Activated T-cell treated with anti-CD3 and anti-CD28 coated beads, Interleukin-2, amount 50 U/mL, for 72 hours (primary cell): ENCODE measurements around the gene ECI1. TPM values are rescaled to one million over a fixed set of nuclear protein-coding genes. Genes with fewer than 3 reads are reported as not detected.
"Not testable (repeated sequence)": the region's sequence is repeated elsewhere in the genome, so short reads cannot be mapped to it uniquely, and the experiment has no call there.

Source experiments
- ATAC-seq, 2 donors: fragments of 150-1000 bp; cut with Tn5 transposase; replicated peaks in 1 of 2; 2 replicates each; pipeline ENCODE4 v1.10.0; 2021; ENCODE audit warnings: moderate library complexity in 2 of 2, mild to moderate bottlenecking in 1 of 2
- DNase-seq, 2 donors: peaks; one replicate each; pipeline ENCODE4 v3.0.0; 2021 to 2022; ENCODE audit warnings: mixed read lengths in 1 of 2
- H3K27ac Mint-ChIP-seq: one replicate; pipeline ENCODE4 v1.8.0; 2022; ENCODE audit warnings: mild to moderate bottlenecking, moderate library complexity, mixed read lengths
- H3K27me3 Mint-ChIP-seq: one replicate; pipeline ENCODE4 v1.8.0; 2022; ENCODE audit warnings: low read depth, mixed read lengths
- H3K36me3 Mint-ChIP-seq, 2 donors: one replicate each; pipeline ENCODE4 v1.8.0; 2022; ENCODE audit warnings: mixed read lengths in 2 of 2, mild to moderate bottlenecking in 1 of 2; ENCODE audit not compliant: insufficient read depth in 2 of 2
- H3K4me1 Mint-ChIP-seq: one replicate; pipeline ENCODE4 v1.8.0; 2022; ENCODE audit warnings: low read depth, mixed read lengths
- H3K4me3 Mint-ChIP-seq, 2 donors: one replicate each; pipeline ENCODE4 v1.8.0; 2022; ENCODE audit warnings: mild to moderate bottlenecking in 2 of 2, mixed read lengths in 2 of 2, moderate library complexity in 2 of 2
- H3K9me3 Mint-ChIP-seq, 2 donors: one replicate each; pipeline ENCODE4 v1.8.0; 2022; ENCODE audit warnings: mixed read lengths in 2 of 2
- total RNA-seq, 2 donors: library from RNA; stranded (reverse); gene quantifications; one replicate each; pipeline ENCODE4 v1.2.3, GENCODE V29; 2022

ECI1 gene
- total RNA-seq, 2 donors from 2014 or later, result 101 to 102 TPM

- no peaks in the 10 kb centered on the region for H3K9me3 Mint-ChIP-seq
- no peak for DNase-seq
- H3K4me3 Mint-ChIP-seq, result peak overlapping the region; percentile 84 to 89
- peaks cover 2 to 6% of the 10 kb centered on the region in 2 donors for H3K36me3 Mint-ChIP-seq
- H3K4me1 Mint-ChIP-seq, result peaks cover 23% of the 10 kb centered on the region
- H3K27ac Mint-ChIP-seq, result peak overlapping the region; percentile 68
- no peak for ATAC-seq
- no peaks in the 10 kb centered on the region for H3K27me3 Mint-ChIP-seq
Measured at GRCh38 chr16:2205967-2206313, 45.4 kb downstream of the ECI1 start.

GRCh38 chr16:2205104-2205966 is 46.1 kb downstream of the ECI1 start, which contains the start of gene MLST8:
TSS of gene MLST8 (plus strand) at chr16:2205454. CDS start at chr16:2206086, 632 bp downstream.
- Mint-ChIP-seq H3K4me1 (peaks cover 23% of the 10 kb centered on the region), H3K27ac (peak within 1 kb of the TSS; percentile 80), H3K27me3 (no peaks in the 10 kb centered on the region), H3K9me3 (no peaks in the 10 kb centered on the region), H3K4me3 (peak within 1 kb of the TSS; percentile 84 to 89), H3K36me3 (peaks cover 2 to 6% of the 10 kb centered on the region in 2 donors)
- ATAC-seq (peak; percentile 85 to 86), DNase-seq (peak; percentile 88 to 92)

GRCh38 chr16:2204416-2205103 is 46.8 kb downstream of the ECI1 start:
- H3K4me3 Mint-ChIP-seq, result peak overlapping the region; percentile 74 to 89
- peaks cover 23% of the 10 kb centered on the region for H3K4me1 Mint-ChIP-seq
- peak overlapping the region; percentile 72 for H3K27ac Mint-ChIP-seq
- ATAC-seq (peak; percentile 3 to 5), DNase-seq (no peak)
- no peaks in the 10 kb centered on the region for H3K27me3 Mint-ChIP-seq
- H3K36me3 Mint-ChIP-seq, result peaks cover 2 to 6% of the 10 kb centered on the region in 2 donors
- no peaks in the 10 kb centered on the region for H3K9me3 Mint-ChIP-seq

GRCh38 chr16:2203119-2203688 is 48.2 kb downstream of the ECI1 start:
- H3K9me3 Mint-ChIP-seq, result not testable (repeated sequence)

GRCh38 chr16:2200313-2200712 is 51.1 kb downstream of the ECI1 start:
- peaks cover 16% of the 10 kb centered on the region for H3K27me3 Mint-ChIP-seq
- no peaks in the 10 kb centered on the region for H3K9me3 Mint-ChIP-seq
- no peak overlapping the region for H3K4me3 Mint-ChIP-seq
- no peaks in the 10 kb centered on the region for H3K36me3 Mint-ChIP-seq
- peaks cover 8% of the 10 kb centered on the region for H3K4me1 Mint-ChIP-seq
- no peak overlapping the region for H3K27ac Mint-ChIP-seq
- ATAC-seq, result no peak
- DNase-seq, result no peak

More at GRCh38 chr16:2203119-2203688, 48.2 kb downstream of the ECI1 start:
- not testable (repeated sequence) for ATAC-seq, DNase-seq, H3K36me3 Mint-ChIP-seq, H3K27me3 Mint-ChIP-seq
- Mint-ChIP-seq H3K4me1 (peaks cover 23% of the 10 kb centered on the region), H3K4me3 (peak overlapping the region; percentile 53 to 89), H3K27ac (peak overlapping the region; percentile 62)

GRCh38 chr16:2199621-2200139 is 51.7 kb downstream of the ECI1 start:
- H3K9me3 Mint-ChIP-seq, result no peaks in the 10 kb centered on the region
- ATAC-seq, result no peak
- H3K4me3 Mint-ChIP-seq, result no peak overlapping the region
- H3K27me3 Mint-ChIP-seq, result peaks cover 23% of the 10 kb centered on the region
- peaks cover 12% of the 10 kb centered on the region for H3K4me1 Mint-ChIP-seq
- H3K36me3 Mint-ChIP-seq, result no peaks in the 10 kb centered on the region
- DNase-seq, result no peak
- H3K27ac Mint-ChIP-seq, result no peak overlapping the region

- ATAC-seq, result no peak
Measured at GRCh38 chr16:2199095-2199494, 52.3 kb downstream of the ECI1 start.

GRCh38 chr16:2198283-2198682 is 53.1 kb downstream of the ECI1 start:
- ATAC-seq, result no peak
- Mint-ChIP-seq H3K4me1 (peaks cover 6% of the 10 kb centered on the region), H3K9me3 (no peaks in the 10 kb centered on the region), H3K27me3 (peaks cover 26% of the 10 kb centered on the region), H3K36me3 (no peaks in the 10 kb centered on the region), H3K27ac (no peak overlapping the region), H3K4me3 (peak overlapping the region; percentile 5 to 80)
- no peak for DNase-seq

More at GRCh38 chr16:2199095-2199494, 52.3 kb downstream of the ECI1 start:
- H3K4me1 Mint-ChIP-seq, result peaks cover 6% of the 10 kb centered on the region
- H3K9me3 Mint-ChIP-seq, result no peaks in the 10 kb centered on the region
- H3K27ac Mint-ChIP-seq, result no peak overlapping the region
- peaks cover 26% of the 10 kb centered on the region for H3K27me3 Mint-ChIP-seq
- H3K36me3 Mint-ChIP-seq, result no peaks in the 10 kb centered on the region
- no peak for DNase-seq
- no peak overlapping the region for H3K4me3 Mint-ChIP-seq

- H3K27me3 Mint-ChIP-seq, result peaks cover 26% of the 10 kb centered on the region
- H3K36me3 Mint-ChIP-seq, result no peaks in the 10 kb centered on the region
- H3K4me1 Mint-ChIP-seq, result peaks cover 6% of the 10 kb centered on the region
- no peak for ATAC-seq
- no peak for DNase-seq
- peak overlapping the region; percentile 5 to 80 for H3K4me3 Mint-ChIP-seq
- no peak overlapping the region for H3K27ac Mint-ChIP-seq
- H3K9me3 Mint-ChIP-seq, result no peaks in the 10 kb centered on the region
Measured at GRCh38 chr16:2197765-2198164, 53.6 kb downstream of the ECI1 start.

- Mint-ChIP-seq H3K36me3 (no peaks in the 10 kb centered on the region), H3K4me1 (peaks cover 6% of the 10 kb centered on the region), H3K4me3 (peak overlapping the region; percentile 71 to 80), H3K27ac (no peak overlapping the region), H3K27me3 (peaks cover 26% of the 10 kb centered on the region), H3K9me3 (no peaks in the 10 kb centered on the region)
- DNase-seq (no peak), ATAC-seq (no peak)
Measured at GRCh38 chr16:2196981-2197511, 54.3 kb downstream of the ECI1 start.

- DNase-seq (peak; percentile 28 to 36), ATAC-seq (peak; percentile 58 to 61)
- Mint-ChIP-seq H3K9me3 (no peaks in the 10 kb centered on the region), H3K27ac (no peak within 1 kb of the TSS), H3K27me3 (peaks cover 26% of the 10 kb centered on the region), H3K4me1 (peaks cover 6% of the 10 kb centered on the region), H3K4me3 (peak within 1 kb of the TSS; percentile 71 to 80), H3K36me3 (no peaks in the 10 kb centered on the region)
Measured at GRCh38 chr16:2196162-2196980, 55.0 kb downstream of the ECI1 start, which contains the start of gene CASKIN1. TSS of gene CASKIN1 (minus strand) at chr16:2196605. CDS start at chr16:2196432, 173 bp downstream.
